RPMI7951 (cell line): ENCODE measurements around the gene IQSEC1. TPM values are rescaled to one million over a fixed set of nuclear protein-coding genes. Genes with fewer than 3 reads are reported as not detected.
A peak's percentile ranks its signal among the peaks of the same experiment; 100 is the strongest.

Experiments
- DNase-seq: peaks from one replicate; pipeline ENCODE4 v3.0.0-alpha.2; 2012; ENCODE audit warnings: low read depth
- total RNA-seq: library from RNA; depleted of rRNA; stranded (reverse); fragments of >200 nt; shearing (Covaris generic); gene quantifications from 2 replicates; pipeline ENCODE4 v1.2.3, GENCODE V29; 2014

Gene IQSEC1
- total RNA-seq, 1 experiment from 2014 or later, result 8.1 TPM

- no peak for DNase-seq
Observed at GRCh38 chr3:12969486-12969885, 103.7 kb downstream of the IQSEC1 start.

GRCh38 chr3:12968541-12968940, 104.7 kb downstream of the IQSEC1 start:
- DNase-seq, result no peak

GRCh38 chr3:12967606-12968351, 105.5 kb downstream of the IQSEC1 start:
- DNase-seq, result peak; percentile 83

GRCh38 chr3:12966847-12967605, 106.2 kb downstream of the IQSEC1 start:
- peak; percentile 19 for DNase-seq

GRCh38 chr3:12965999-12966846, 107.0 kb downstream of the IQSEC1 start:
- no peak for DNase-seq

GRCh38 chr3:12964711-12965612, 108.3 kb downstream of the IQSEC1 start:
- DNase-seq, result no peak

GRCh38 chr3:12963922-12964701, 109.1 kb downstream of the IQSEC1 start:
- peak; percentile 35 for DNase-seq

GRCh38 chr3:12963231-12963896, 109.9 kb downstream of the IQSEC1 start:
- no peak for DNase-seq

GRCh38 chr3:12962292-12962691, 110.9 kb downstream of the IQSEC1 start:
- no peak for DNase-seq

- no peak for DNase-seq
Observed at GRCh38 chr3:12961697-12962036, 111.6 kb downstream of the IQSEC1 start.

- DNase-seq, result no peak
Observed at GRCh38 chr3:12961007-12961696, 112.1 kb downstream of the IQSEC1 start.

GRCh38 chr3:12960497-12960896, 112.7 kb downstream of the IQSEC1 start:
- DNase-seq, result no peak

GRCh38 chr3:12959838-12960378, 113.3 kb downstream of the IQSEC1 start:
- DNase-seq, result no peak

GRCh38 chr3:12959410-12959809, 113.8 kb downstream of the IQSEC1 start:
- no peak for DNase-seq

GRCh38 chr3:12957824-12958792, 115.1 kb downstream of the IQSEC1 start:
- no peak for DNase-seq

- DNase-seq, result no peak
Observed at GRCh38 chr3:12957339-12957738, 115.9 kb downstream of the IQSEC1 start.

GRCh38 chr3:12956316-12956660, 116.9 kb downstream of the IQSEC1 start:
- DNase-seq, result peak; percentile 20
